ENCODE data around the gene SCAP. TPM values are rescaled to one million over a fixed set of nuclear protein-coding genes. Genes with fewer than 3 reads are reported as not detected.
A peak's percentile ranks its signal among the peaks of the same experiment; 100 is the strongest.

Gene SCAP
- total and polyA plus RNA-seq, 2 of the 13 experiments (the other 11 are each of a cell fraction or from before 2014, with no cell fraction given), result 40.4 to 53.3 TPM

GRCh38 chr3:47380601-47381316, 95.0 kb downstream of the SCAP start, which contains the start of gene PTPN23 (continued):
- TF ChIP-seq ZC3H4 (CRISPR knock-in tag; IDR thresholded peaks at IDR 0.05; ENCODE audit: borderline replicate concordance) (no peak), KMT2A (CRISPR knock-in tag; IDR thresholded peaks at IDR 0.05) (no peak; the same call in 1 of the 2 replicates), REL (CRISPR knock-in tag; conservative IDR thresholded peaks at IDR 0.05) (no peak; the same call in 1 of the 2 replicates), SP2 (CRISPR knock-in tag; IDR thresholded peaks at IDR 0.05) (0 out of 2 replicates have a peak, but pooled peaks have one; percentile 42), KIAA2018 (CRISPR knock-in tag; IDR thresholded peaks at IDR 0.05; ENCODE audit: borderline replicate concordance) (0 out of 2 replicates have a peak, but pooled peaks have one; percentile 22), ZBTB2 (CRISPR knock-in tag; IDR thresholded peaks at IDR 0.05; ENCODE audit: low read depth) (peak; percentile 64; the same call in 1 of the 2 replicates), REXO4 (CRISPR knock-in tag; IDR thresholded peaks at IDR 0.05; ENCODE audit: borderline replicate concordance) (peak; percentile 89; the same call in 1 of the 2 replicates), NFKBIZ (CRISPR knock-in tag; IDR thresholded peaks at IDR 0.05) (peak; percentile 54; the same call in 1 of the 2 replicates), ZNF670 (CRISPR knock-in tag; IDR thresholded peaks at IDR 0.05; ENCODE audit: borderline replicate concordance) (no peak), E2F5 (CRISPR knock-in tag; conservative IDR thresholded peaks at IDR 0.05) (no peak), ZFX (CRISPR knock-in tag; IDR thresholded peaks at IDR 0.05; ENCODE audit: low read depth) (peak; percentile 89), PHF21A (CRISPR knock-in tag; IDR thresholded peaks at IDR 0.05) (peak; percentile 66), ZNF710 (CRISPR knock-in tag; IDR thresholded peaks at IDR 0.05; ENCODE audit: borderline replicate concordance) (peak; percentile 35; the same call in 1 of the 2 replicates), MAFF (IDR thresholded peaks at IDR 0.05; ENCODE audit: low read depth, low read length) (no peak), ZNF350 (CRISPR knock-in tag; IDR thresholded peaks at IDR 0.05; ENCODE audit: borderline replicate concordance, low read depth) (peak; percentile 80), ZNF234 (CRISPR knock-in tag; conservative IDR thresholded peaks at IDR 0.05) (no peak)

Measured in HepG2 (cell line).